K562 (cell line): Measurements from ENCODE around the gene TMEM107. TPM values are rescaled to one million over a fixed set of nuclear protein-coding genes. Genes with fewer than 3 reads are reported as not detected.

ENCODE experiments used
- ATAC-seq: fragments of 200-7000 bp; cut with Tn5 transposase; 3 replicates; pipeline ENCODE4 v1.9.1; 2020; ENCODE audit warnings: moderate library complexity
- BruUV-seq: library from RNA; stranded (reverse); fragments of 400-500 nt; replicated peaks from 2 replicates; lab custom pipeline; 2021; lab: Mats Ljungman, UMichigan
- CTCF ChIA-PET: fragments of 300-600 bp; formaldehyde crosslinking; extraction: SDS; loops from one replicate; lab custom pipeline; 2021; ENCODE audit warnings: low intra/inter-chr PET ratio; lab: Yijun Ruan, JAX
- POLR2A ChIA-PET: fragments of 300-600, 350-650 bp; sonication (Branson Sonifier 250); formaldehyde crosslinking; extraction: SDS; loops from one replicate; lab custom pipeline; 2021; ENCODE audit warnings: antibody characterized with exemption, inconsistent platforms; lab: Yijun Ruan, JAX
- DNase-seq, 4 experiments: peaks; one replicate each; pipeline versions ENCODE4 v3.0.0 to v3.0.0-alpha.2; 2011 to 2018; ENCODE audit warnings: low spot score in 3 of 4, mixed read lengths in 3 of 4; ENCODE audit errors: extremely low read depth in 1 of 4
- FAIRE-seq: peaks from 2 replicates; lab custom pipeline; 2011; peaks lifted over from hg19 to GRCh38; lab: Jason Lieb, UNC
- H2AFZ ChIP-seq: 2 replicates; pipeline ENCODE4 v1.6.0; 2011; ENCODE audit warnings: low read depth, low read length, control low read depth, inconsistent platforms
- H3K27ac ChIP-seq: fragments of 200-600 bp; 3 replicates; pipeline ENCODE4 v1.8.0; 2011; ENCODE audit warnings: low read depth, mild to moderate bottlenecking, control low read depth, inconsistent platforms, low read length, moderate library complexity, mixed read lengths; ENCODE audit errors: extremely low read depth
- H3K27me3 ChIP-seq, 2 experiments: fragments of 300-600 bp in 1 of 2; 2 replicates in 1 of 2; 3 replicates in 1 of 2; pipeline versions ENCODE4 v1.6.0 to v1.8.0; 2011; ENCODE audit warnings: inconsistent platforms in 2 of 2, low read length in 2 of 2, mild to moderate bottlenecking in 1 of 2, mixed read lengths in 1 of 2, moderate library complexity in 1 of 2; ENCODE audit not compliant: control insufficient read depth in 2 of 2, insufficient read depth in 2 of 2
- H3K36me3 ChIP-seq: fragments of 300-600 bp; 3 replicates; pipeline ENCODE4 v1.8.0; 2011; ENCODE audit warnings: mild to moderate bottlenecking, low read length, inconsistent platforms; ENCODE audit not compliant: control insufficient read depth, insufficient read depth
- H3K4me1 ChIP-seq, 2 experiments: fragments of 200-600 bp in 1 of 2; replicated peaks in 1 of 2; 2 replicates in 1 of 2; 3 replicates in 1 of 2; pipeline versions ENCODE4 v1.5.1 to v1.8.0; 2011; ENCODE audit warnings: inconsistent platforms in 2 of 2, low read length in 2 of 2, mild to moderate bottlenecking in 1 of 2, mixed read lengths in 1 of 2, moderate library complexity in 1 of 2; ENCODE audit not compliant: control insufficient read depth in 2 of 2, insufficient read depth in 2 of 2
- H3K4me2 ChIP-seq: 2 replicates; pipeline ENCODE4 v1.6.1; 2011; ENCODE audit warnings: low read length, control low read depth, inconsistent platforms, mixed read lengths; ENCODE audit not compliant: insufficient read depth
- H3K4me3 ChIP-seq: fragments of 200-600 bp; sonication (generic), shearing (Covaris generic); 2 replicates; pipeline ENCODE4 v1.5.1; 2016; ENCODE audit warnings: control low read depth, inconsistent platforms
- H3K79me2 ChIP-seq: fragments of 200-600 bp; 3 replicates; pipeline ENCODE4 v1.8.0; 2011; ENCODE audit warnings: low read length, inconsistent platforms; ENCODE audit not compliant: control insufficient read depth, insufficient read depth
- H3K9ac ChIP-seq, 2 experiments: 2 replicates each; pipeline versions ENCODE4 v1.6.0 to v1.6.1; 2011; ENCODE audit warnings: low read depth in 2 of 2, low read length in 2 of 2, control low read depth in 1 of 2, inconsistent platforms in 1 of 2, mild to moderate bottlenecking in 1 of 2, mixed read lengths in 1 of 2; ENCODE audit not compliant: insufficient read depth in 1 of 2
- H3K9me1 ChIP-seq: one replicate; pipeline ENCODE4 v1.6.0; 2011; ENCODE audit warnings: inconsistent platforms, mild to moderate bottlenecking, low read length, moderate library complexity; ENCODE audit not compliant: control insufficient read depth, insufficient read depth
- H3K9me3 ChIP-seq: replicated peaks from 2 replicates; pipeline ENCODE4 v1.5.1; 2011; ENCODE audit warnings: low read depth, low read length, inconsistent platforms; ENCODE audit not compliant: control insufficient read depth, insufficient read depth
- H4K20me1 ChIP-seq: replicated peaks from 2 replicates; pipeline ENCODE4 v1.6.1; 2011; ENCODE audit warnings: low read length, inconsistent platforms, mixed read lengths; ENCODE audit not compliant: control insufficient read depth, insufficient read depth
- CEBPG ChIP-seq, 3 experiments: fragments of 200-800 bp in 1 of 3; sonication (Bioruptor generic) in 1 of 3; sonication (generic) in 1 of 3; formaldehyde crosslinking in 1 of 3; IDR thresholded peaks in 2 of 3; conservative IDR thresholded peaks in 1 of 3; 2 replicates each; pipeline versions ENCODE4 v1.6.1 to v1.8.0; 2016 to 2022; ENCODE audit warnings: missing compliant biosample characterization in 2 of 3, missing genetic modification characterization in 2 of 3, mild to moderate bottlenecking in 1 of 3, missing genetic modification reagents in 1 of 3
- TCF15 ChIP-seq: fragments of 250-450 bp; sonication (Bioruptor Pico); IDR thresholded peaks from 2 replicates; pipeline ENCODE4 v1.8.0; 2022; ENCODE audit warnings: moderate library complexity, mild to moderate bottlenecking, inconsistent platforms
- ZBTB40 ChIP-seq, 2 experiments: fragments of 450-650 bp in 1 of 2; sonication (generic) in 1 of 2; formaldehyde crosslinking in 1 of 2; IDR thresholded peaks; 2 replicates each; pipeline versions ENCODE4 v1.7.1 to v1.9.0; 2016 to 2022; ENCODE audit warnings: inconsistent platforms in 1 of 2, mild to moderate bottlenecking in 1 of 2, missing genetic modification reagents in 1 of 2
- ZNF124 ChIP-seq: sonication (generic); formaldehyde crosslinking; IDR thresholded peaks from 2 replicates; pipeline ENCODE4 v1.8.1; 2022; ENCODE audit warnings: missing genetic modification reagents
- ZNF274 ChIP-seq: IDR thresholded peaks from 2 replicates; pipeline ENCODE4 v1.6.1; 2011; ENCODE audit warnings: low read depth, mild to moderate bottlenecking, low read length, moderate library complexity, borderline replicate concordance
- WGBS: fragments of 100-300 bp; shearing (Covaris generic); methylation state at CpG from one replicate; pipeline ENCODE4 v1.1.6; 2016; ENCODE audit warnings: low coverage, mixed read lengths; ENCODE audit not compliant: insufficient coverage; ENCODE audit errors: missing lambda C conversion rate; 5-methylcytosine and 5-hydroxymethylcytosine counted together
- in situ Hi-C: fragments of 300-500 bp; cut with MboI; formaldehyde crosslinking; loops from 4 replicates; pipeline ENCODE4 v1.15.0; 2018; ENCODE audit warnings: inconsistent platforms, mixed read lengths
- intact Hi-C: fragments of 100-400 bp; cut with micrococcal nuclease; formaldehyde crosslinking; loops from 2 replicates; pipeline ENCODE4 v1.14.2; 2022
- polyA plus RNA-seq, 8 experiments: library from polyadenylated mRNA; depleted of rRNA in 4 of 8; stranded (reverse) in 5 of 8; unstranded in 3 of 8; fragments of >200 nt; fragmentation: Nextera tagmentation in 2 of 8; fragmentation: Illumina TruSeq in 1 of 8; extraction: Ambion mirVana in 2 of 8; extraction: Trizol in 1 of 8; gene quantifications; 2 replicates each; pipeline versions ENCODE4 v1.2.1 to v1.2.3, GENCODE V29; 2011 to 2014; ENCODE audit warnings: inconsistent platforms in 1 of 8, missing spikeins in 1 of 8
- total RNA-seq, 7 experiments: library from RNA; depleted of rRNA in 6 of 7; stranded (reverse); fragments of >200 nt in 6 of 7; fragmentation: Illumina TruSeq in 2 of 7; extraction: Trizol in 2 of 7; gene quantifications; 2 replicates each; pipeline versions ENCODE4 v1.2.1 to v1.2.3, GENCODE V29; 2011 to 2021; ENCODE audit warnings: low replicate concordance in 1 of 7

Gene TMEM107
- total and polyA plus RNA-seq, 9 of the 15 experiments (the other 6 are each of a cell fraction or from before 2014, with no cell fraction given): 7.1 to 26.2 (median 16.9) TPM

- TF ChIP-seq CEBPG (CRISPR knock-in tag; IDR thresholded peaks at IDR 0.05): no peak
- TF ChIP-seq CEBPG (tag; conservative IDR thresholded peaks at IDR 0.05 in 1 of 2, IDR thresholded peaks at IDR 0.05 in 1 of 2): no peak
- no peak for TF ChIP-seq ZNF274
- TF ChIP-seq TCF15 (CRISPR knock-in tag): no peak
Measured at GRCh38 chr17:8187517-8188262, 11.5 kb upstream of the TMEM107 start (continued).

GRCh38 chr17:8186787-8187516, 10.8 kb upstream of the TMEM107 start:
- H3K4me3 ChIP-seq: peak overlapping the region; percentile 94
- CTCF ChIA-PET: interaction anchor here (0.6 to 1.3 kb wide), 3 partner anchors 25 to 50 kb away, joined by 3 to 5 read pairs (median 3); no protein-coding TSS in a partner anchor
- no peaks in the 10 kb centered on the region for H3K27me3 ChIP-seq
- peak overlapping the region; percentile 97 for H2AFZ ChIP-seq
- peak; percentile 47 to 92 (median 56) for DNase-seq
- H3K36me3 ChIP-seq: no peaks in the 10 kb centered on the region
- H3K4me2 ChIP-seq: peak overlapping the region; percentile 100
- H3K9me1 ChIP-seq: no peaks in the 10 kb centered on the region
- no TSS peak for BruUV-seq
- H3K4me1 ChIP-seq: peaks cover 27 to 33% of the 10 kb centered on the region in 2 experiments
- POLR2A ChIA-PET: interaction anchor here (0.7 to 2.9 kb wide), 2 partner anchors 14 to 41 kb away, joined by 3 to 27 read pairs; no protein-coding TSS in a partner anchor
- peak overlapping the region; percentile 95 for H3K27ac ChIP-seq
- H3K9me3 ChIP-seq: no peaks in the 10 kb centered on the region
- peaks cover 18% of the 10 kb centered on the region for H3K79me2 ChIP-seq
- intact Hi-C loops: loop anchor here (1.0 to 10.0 kb wide), 5 partner anchors 34 to 118 kb away; no protein-coding TSS in a partner anchor
- FAIRE-seq: no peak
- in situ Hi-C loops: no loop called here
- peak; percentile 53 for ATAC-seq
- peak overlapping the region; percentile 81 to 93 for H3K9ac ChIP-seq
- WGBS: under 1% methylated on average over 29 of the region's 32 CpGs
- peaks cover 10% of the 10 kb centered on the region for H4K20me1 ChIP-seq
- TF ChIP-seq ZNF124 (CRISPR knock-in tag): no peak
- TF ChIP-seq ZBTB40 (IDR thresholded peaks at IDR 0.05): peak; percentile 78
- no peak for TF ChIP-seq ZBTB40 (CRISPR knock-in tag; IDR thresholded peaks at IDR 0.05)
